Vagina (tissue), 2 donors: ENCODE measurements around the gene NAT9. TPM values are rescaled to one million over a fixed set of nuclear protein-coding genes. Genes with fewer than 3 reads are reported as not detected.

Source experiments
- DNase-seq, 2 donors: peaks; one replicate each; pipeline ENCODE4 v3.0.0-alpha.2; 2017; ENCODE audit errors: extremely low spot score in 2 of 2
- H3K27ac ChIP-seq: fragments of 200-600 bp; sonication (generic); one replicate; pipeline ENCODE4 v1.5.1; 2019
- H3K27me3 ChIP-seq: fragments of 200-600 bp; sonication (generic); one replicate; pipeline ENCODE4 v1.5.1; 2019
- H3K36me3 ChIP-seq, 2 donors: fragments of 200-600 bp; sonication (generic); one replicate each; pipeline ENCODE4 v1.5.1; 2017 to 2019
- H3K4me1 ChIP-seq: fragments of 200-600 bp; sonication (generic); one replicate; pipeline ENCODE4 v1.5.1; 2019
- H3K4me3 ChIP-seq, 2 donors: fragments of 200-600 bp; sonication (generic); 1 replicate in 1 of 2; 2 replicates in 1 of 2; pipeline ENCODE4 v1.5.1; 2016 to 2019
- H3K9me3 ChIP-seq: fragments of 200-600 bp; sonication (generic); one replicate; pipeline ENCODE4 v1.5.1; 2019
- POLR2A ChIP-seq, 2 donors: fragments of 450-650 bp; IDR thresholded peaks; one replicate each; pipeline ENCODE4 v1.6.1; 2017; ENCODE audit warnings: antibody characterized with exemption in 2 of 2, mild to moderate bottlenecking in 2 of 2, moderate library complexity in 2 of 2
- POLR2AphosphoS5 ChIP-seq, 2 donors: sonication (generic); formaldehyde crosslinking; IDR thresholded peaks; one replicate each; pipeline ENCODE4 v1.9.0; 2017; ENCODE audit warnings: antibody characterized with exemption in 2 of 2, mild to moderate bottlenecking in 2 of 2, low read depth in 1 of 2; ENCODE audit not compliant: insufficient read depth in 1 of 2
- intact Hi-C: fragments of 100-400 bp; cut with DNase I; formaldehyde crosslinking; loops from one replicate; pipeline ENCODE4 v1.15.1; 2023
- total RNA-seq: library from RNA; depleted of rRNA; stranded (reverse); fragments of >200 nt; gene quantifications from one replicate; pipeline ENCODE4 v1.2.3, GENCODE V29; 2016
- TF ChIP-seq, protein P1 (sequence below), 3 experiments: fragments of 450-650 bp in 2 of 3; fragments of 200-600 bp in 1 of 3; sonication (generic) in 1 of 3; IDR thresholded peaks; one replicate each; pipeline ENCODE4 v1.5.1; 2017 to 2019; ENCODE audit warnings: antibody characterized with exemption in 3 of 3, mild to moderate bottlenecking in 2 of 3, moderate library complexity in 2 of 3

The NAT9 gene
- total RNA-seq, 1 donor from 2014 or later, result 28.5 TPM

DNA sequence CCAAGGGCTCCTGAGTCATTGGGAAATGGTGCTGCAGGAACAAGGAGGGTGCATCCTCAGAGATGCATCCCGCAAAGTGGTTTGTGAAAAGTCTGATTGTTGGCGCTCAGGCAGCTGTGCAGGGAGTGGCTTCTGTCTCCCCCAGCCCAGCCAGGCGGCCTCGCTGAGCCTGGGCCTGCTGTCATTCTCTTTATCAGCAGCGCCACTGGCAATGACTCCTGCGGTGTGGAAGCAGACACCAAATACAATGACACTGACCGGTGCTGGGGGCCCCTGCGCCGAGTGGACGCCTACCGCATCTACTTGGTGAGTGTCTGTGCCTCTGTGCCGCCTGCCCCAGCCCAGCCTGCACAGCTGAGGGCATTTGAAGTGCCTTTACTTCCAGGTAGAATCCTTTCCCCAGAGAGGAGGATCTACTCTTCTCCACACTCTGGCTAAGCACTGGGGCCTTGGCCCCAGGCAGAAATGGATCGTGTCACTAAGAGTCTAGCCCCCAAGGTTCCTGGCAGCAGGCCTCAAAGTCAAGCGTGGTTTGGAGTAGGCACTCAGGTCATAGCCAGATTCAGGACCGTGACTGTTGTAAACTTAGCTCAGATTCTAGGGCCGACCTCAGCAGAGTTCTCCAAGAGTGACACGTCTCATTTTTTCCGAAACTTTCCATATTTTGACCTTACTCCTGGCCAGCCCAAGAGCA, 19.3 kb upstream of the NAT9 start:
- Histone ChIP-seq H3K27ac (no peak overlapping the region), H3K36me3 (peaks cover 0 to 15% of the 10 kb centered on the region in 2 donors), H3K4me1 (no peaks in the 10 kb centered on the region), H3K4me3 (no peak overlapping the region), H3K9me3 (no peaks in the 10 kb centered on the region), H3K27me3 (no peaks in the 10 kb centered on the region)
- no peak for TF ChIP-seq POLR2AphosphoS5 (IDR thresholded peaks at IDR 0.05; ENCODE audit: insufficient read depth in 1 of 2, low read depth in 1 of 2)
- TF ChIP-seq POLR2A (IDR thresholded peaks at IDR 0.05), result no peak
- TF ChIP-seq, protein P1, sequence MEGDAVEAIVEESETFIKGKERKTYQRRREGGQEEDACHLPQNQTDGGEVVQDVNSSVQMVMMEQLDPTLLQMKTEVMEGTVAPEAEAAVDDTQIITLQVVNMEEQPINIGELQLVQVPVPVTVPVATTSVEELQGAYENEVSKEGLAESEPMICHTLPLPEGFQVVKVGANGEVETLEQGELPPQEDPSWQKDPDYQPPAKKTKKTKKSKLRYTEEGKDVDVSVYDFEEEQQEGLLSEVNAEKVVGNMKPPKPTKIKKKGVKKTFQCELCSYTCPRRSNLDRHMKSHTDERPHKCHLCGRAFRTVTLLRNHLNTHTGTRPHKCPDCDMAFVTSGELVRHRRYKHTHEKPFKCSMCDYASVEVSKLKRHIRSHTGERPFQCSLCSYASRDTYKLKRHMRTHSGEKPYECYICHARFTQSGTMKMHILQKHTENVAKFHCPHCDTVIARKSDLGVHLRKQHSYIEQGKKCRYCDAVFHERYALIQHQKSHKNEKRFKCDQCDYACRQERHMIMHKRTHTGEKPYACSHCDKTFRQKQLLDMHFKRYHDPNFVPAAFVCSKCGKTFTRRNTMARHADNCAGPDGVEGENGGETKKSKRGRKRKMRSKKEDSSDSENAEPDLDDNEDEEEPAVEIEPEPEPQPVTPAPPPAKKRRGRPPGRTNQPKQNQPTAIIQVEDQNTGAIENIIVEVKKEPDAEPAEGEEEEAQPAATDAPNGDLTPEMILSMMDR (IDR thresholded peaks at IDR 0.05), result no peak
- DNase-seq, result no peak
- intact Hi-C loops, result no loop called here

DNA sequence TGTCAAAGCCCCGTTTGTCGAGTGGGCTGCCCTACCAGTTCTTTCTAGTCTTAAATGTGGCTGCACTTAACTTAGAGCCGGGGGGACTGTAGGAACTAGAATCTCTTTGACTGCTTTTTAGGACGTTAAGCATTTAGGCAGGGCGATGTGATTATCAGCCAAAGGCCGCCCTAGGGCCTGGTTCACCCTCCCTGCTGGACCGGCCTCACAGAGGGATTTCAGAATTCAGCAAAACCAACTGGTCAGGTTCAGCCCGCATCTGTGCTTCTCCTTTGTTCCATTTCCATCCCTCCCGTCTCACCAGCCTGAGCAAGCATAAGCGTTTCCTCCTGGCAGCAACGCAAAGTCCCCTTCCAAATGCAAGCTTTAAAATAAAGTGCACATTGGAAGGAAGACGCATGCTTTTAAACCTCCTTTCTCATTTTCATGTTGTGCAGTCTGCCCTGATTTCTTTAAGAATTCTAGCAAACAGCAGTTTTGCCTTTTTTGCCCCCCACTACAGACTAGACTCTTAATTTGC, 16.5 kb upstream of the NAT9 start:
- Histone ChIP-seq H3K4me1 (no peaks in the 10 kb centered on the region), H3K9me3 (no peaks in the 10 kb centered on the region), H3K27me3 (no peaks in the 10 kb centered on the region), H3K4me3 (no peak overlapping the region), H3K27ac (no peak overlapping the region), H3K36me3 (peaks cover 0 to 26% of the 10 kb centered on the region in 2 donors)
- intact Hi-C loops, result loop anchor here (5.0 kb wide), 1 partner anchor 70 kb away; no protein-coding TSS in a partner anchor
- TF ChIP-seq POLR2A (IDR thresholded peaks at IDR 0.05), result no peak
- TF ChIP-seq, protein P1 (IDR thresholded peaks at IDR 0.05), result no peak
- TF ChIP-seq POLR2AphosphoS5 (IDR thresholded peaks at IDR 0.05; ENCODE audit: insufficient read depth in 1 of 2, low read depth in 1 of 2), result no peak
- no peak for DNase-seq

DNA sequence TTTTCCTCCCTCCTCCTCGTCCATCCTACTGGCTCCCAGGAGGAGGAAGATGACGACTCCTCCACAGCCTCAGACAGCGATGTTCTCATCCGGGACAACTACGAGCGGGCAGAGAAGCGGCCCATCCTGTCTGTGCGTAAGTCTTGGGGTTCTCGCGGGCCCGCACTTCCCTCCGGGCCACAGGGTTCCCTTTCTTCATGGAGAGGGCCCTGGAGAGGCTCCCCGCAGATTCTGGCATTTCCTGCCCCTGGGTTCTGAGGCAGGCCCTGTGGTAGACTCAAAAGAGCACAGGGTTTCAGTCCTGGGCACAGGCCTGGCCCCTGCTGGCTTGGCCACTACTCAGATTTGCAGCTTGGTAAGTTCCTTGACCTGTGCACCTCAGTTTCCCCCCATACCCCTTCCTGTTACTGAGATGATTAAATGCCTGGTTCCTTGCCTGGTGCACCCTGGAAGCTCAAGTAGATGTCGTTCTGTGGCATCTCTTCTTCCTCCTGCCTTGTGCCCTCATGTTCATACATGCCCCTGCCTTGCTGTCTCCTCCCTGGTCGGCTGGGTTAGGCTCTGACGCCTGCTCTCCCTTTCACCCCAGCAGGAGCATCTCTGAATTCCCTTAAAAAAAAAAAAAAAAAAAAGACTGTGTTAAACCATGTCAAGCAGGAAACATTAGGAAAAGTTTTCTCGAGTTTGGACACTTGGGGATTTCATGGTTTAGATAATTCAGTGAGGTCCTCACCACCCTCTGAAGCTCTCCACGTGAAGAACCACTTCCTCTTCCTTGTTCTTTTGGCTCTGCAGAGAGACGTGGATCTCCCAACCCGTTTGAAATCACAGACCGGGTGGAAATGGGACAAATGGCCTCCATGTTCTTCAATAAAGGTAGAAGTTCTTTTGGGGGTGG, 14.3 kb upstream of the NAT9 start:
- Histone ChIP-seq H3K9me3 (no peaks in the 10 kb centered on the region), H3K36me3 (peaks cover 0 to 23% of the 10 kb centered on the region in 2 donors), H3K27ac (no peak overlapping the region), H3K27me3 (no peaks in the 10 kb centered on the region), H3K4me3 (no peak overlapping the region), H3K4me1 (no peaks in the 10 kb centered on the region)
- DNase-seq, result no peak
- TF ChIP-seq, protein P1 (IDR thresholded peaks at IDR 0.05), result no peak
- no peak for TF ChIP-seq POLR2A (IDR thresholded peaks at IDR 0.05)
- TF ChIP-seq POLR2AphosphoS5 (IDR thresholded peaks at IDR 0.05; ENCODE audit: insufficient read depth in 1 of 2, low read depth in 1 of 2), result no peak
- intact Hi-C loops, result loop anchor here (5.0 kb wide), 1 partner anchor 72 kb away; no protein-coding TSS in a partner anchor

DNA sequence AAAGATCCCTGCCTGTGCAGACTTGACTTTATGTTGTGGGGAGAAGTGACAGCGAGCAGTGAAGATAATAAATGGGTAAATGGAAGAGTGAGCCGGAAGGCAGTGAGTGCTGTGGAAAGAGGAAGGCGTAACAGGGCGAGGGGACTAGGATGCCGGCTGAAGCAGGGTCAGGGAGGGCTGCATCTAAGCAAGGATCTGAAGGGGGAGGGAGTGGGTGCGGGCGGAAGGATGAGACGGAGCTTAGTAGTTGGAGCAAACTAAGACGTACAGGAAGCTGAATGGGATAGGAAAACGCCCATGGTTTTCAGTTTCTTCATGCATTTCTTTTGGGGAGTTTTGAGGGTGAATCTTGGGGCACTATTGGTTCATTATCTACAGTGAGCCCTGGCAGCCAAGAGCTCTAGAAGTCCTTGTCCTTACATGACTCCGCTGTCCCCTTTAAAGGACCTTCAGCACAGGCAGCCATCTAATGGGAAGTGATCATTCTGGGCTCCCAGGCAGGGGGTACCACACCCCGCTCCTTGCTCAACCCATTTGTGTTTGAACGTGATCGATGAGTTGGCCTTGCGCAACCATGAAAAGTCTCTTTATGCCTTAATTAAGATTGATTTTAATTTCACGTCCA, 10.4 kb upstream of the NAT9 start:
- Histone ChIP-seq H3K36me3 (peaks cover 0 to 17% of the 10 kb centered on the region in 2 donors), H3K27ac (no peak overlapping the region), H3K9me3 (no peaks in the 10 kb centered on the region), H3K27me3 (no peaks in the 10 kb centered on the region), H3K4me3 (no peak overlapping the region), H3K4me1 (no peaks in the 10 kb centered on the region)
- TF ChIP-seq POLR2AphosphoS5 (IDR thresholded peaks at IDR 0.05; ENCODE audit: insufficient read depth in 1 of 2, low read depth in 1 of 2), result no peak
- TF ChIP-seq, protein P1 (IDR thresholded peaks at IDR 0.05), result no peak
- TF ChIP-seq POLR2A (IDR thresholded peaks at IDR 0.05), result no peak
- intact Hi-C loops, result no loop called here
- no peak for DNase-seq
